OCI-LY3 (cell line): ENCODE data around the gene FAM210B.
A peak's percentile ranks its signal among the peaks of the same experiment; 100 is the strongest.
"Not testable (repeated sequence)": the region's sequence is repeated elsewhere in the genome, so short reads cannot be mapped to it uniquely, and the experiment has no call there.

ENCODE experiments used
- H2AFZ ChIP-seq: fragments of 200-600, 300-600 bp; shearing (Covaris generic); 2 replicates; pipeline ENCODE4 v1.6.0; 2014; ENCODE audit warnings: antibody characterized with exemption, low read depth, low read length
- H3K27ac ChIP-seq: fragments of 200-600, 300-600 bp; sonication (generic); 2 replicates; pipeline ENCODE4 v1.5.1; 2014; ENCODE audit warnings: mild to moderate bottlenecking, low read length, moderate library complexity, mixed read lengths
- H3K27me3 ChIP-seq: fragments of 200-600, 300-600 bp; sonication (generic); 2 replicates; pipeline ENCODE4 v1.6.1; 2014; ENCODE audit warnings: low read depth, low read length, mixed read lengths
- H3K36me3 ChIP-seq: fragments of 200-600, 300-600 bp; sonication (generic); replicated peaks from 2 replicates; pipeline ENCODE3; 2014; ENCODE audit warnings: low read depth, low read length, mixed read lengths
- H3K4me1 ChIP-seq: fragments of 300-600, 200-600 bp; sonication (generic); 2 replicates; pipeline ENCODE4 v1.6.1; 2014; ENCODE audit warnings: low read length, mixed read lengths
- H3K4me2 ChIP-seq: fragments of 200-600, 300-600 bp; sonication (generic); 2 replicates; pipeline ENCODE4 v1.6.1; 2014; ENCODE audit warnings: low read length, mixed read lengths
- H3K4me3 ChIP-seq: fragments of 300-600, 200-600 bp; sonication (generic); 2 replicates; pipeline ENCODE4 v1.5.1; 2014; ENCODE audit warnings: antibody characterized with exemption, mild to moderate bottlenecking, low read length, moderate library complexity
- H3K79me2 ChIP-seq: fragments of 300-600, 200-600 bp; shearing (Covaris generic); 2 replicates; pipeline ENCODE4 v1.6.1; 2014; ENCODE audit warnings: mild to moderate bottlenecking, low read length, mixed read lengths
- H3K9ac ChIP-seq: fragments of 300-600, 200-600 bp; shearing (Covaris generic); 2 replicates; pipeline ENCODE4 v1.6.0; 2014; ENCODE audit warnings: mild to moderate bottlenecking, low read length, moderate library complexity
- H3K9me3 ChIP-seq: fragments of 200-600, 300-600 bp; shearing (Covaris generic); 2 replicates; pipeline ENCODE4 v1.6.1; 2014; ENCODE audit warnings: low read length, mixed read lengths; ENCODE audit not compliant: insufficient read depth
- H4K20me1 ChIP-seq: fragments of 200-600, 300-600 bp; sonication (generic); 2 replicates; pipeline ENCODE4 v1.6.1; 2016; ENCODE audit warnings: low read length, mixed read lengths; ENCODE audit not compliant: insufficient read depth
- CTCF ChIP-seq: fragments of 200-600, 300-600 bp; sonication (generic); IDR thresholded peaks from 2 replicates; pipeline ENCODE4 v1.5.1; 2014; ENCODE audit warnings: antibody characterized with exemption, low read length, low read depth
- EZH2phosphoT487 ChIP-seq: fragments of 200-600 bp; shearing (Covaris generic); IDR thresholded peaks from 2 replicates; pipeline ENCODE4 v1.6.1; 2018; ENCODE audit warnings: antibody characterized with exemption, mixed run types, low read depth

Gene FAM210B

GRCh38 chr20:56386219-56386618 lies 27.4 kb downstream of the FAM210B start:
- no peak overlapping the region for H3K27ac ChIP-seq
- no peaks in the 10 kb centered on the region for H3K27me3 ChIP-seq
- H4K20me1 ChIP-seq = peaks cover 35% of the 10 kb centered on the region
- H3K4me2 ChIP-seq = no peak overlapping the region
- no peak overlapping the region for H2AFZ ChIP-seq
- peaks cover 7% of the 10 kb centered on the region for H3K4me1 ChIP-seq
- H3K4me3 ChIP-seq = no peak overlapping the region
- no peaks in the 10 kb centered on the region for H3K9me3 ChIP-seq
- peaks cover 95% of the 10 kb centered on the region for H3K79me2 ChIP-seq
- peaks cover 85% of the 10 kb centered on the region for H3K36me3 ChIP-seq
- no peak overlapping the region for H3K9ac ChIP-seq
- TF ChIP-seq EZH2phosphoT487 (no peak), CTCF (no peak)

GRCh38 chr20:56388882-56389281 lies 30.1 kb downstream of the FAM210B start:
- H3K9me3 ChIP-seq = no peaks in the 10 kb centered on the region
- H3K36me3 ChIP-seq = peaks cover 66% of the 10 kb centered on the region
- no peak overlapping the region for H3K27ac ChIP-seq
- H3K27me3 ChIP-seq = no peaks in the 10 kb centered on the region
- H3K4me3 ChIP-seq = no peak overlapping the region
- peaks cover 13% of the 10 kb centered on the region for H3K4me1 ChIP-seq
- H3K4me2 ChIP-seq = no peak overlapping the region
- no peak overlapping the region for H2AFZ ChIP-seq
- peaks cover 95% of the 10 kb centered on the region for H3K79me2 ChIP-seq
- no peak for TF ChIP-seq CTCF
- TF ChIP-seq EZH2phosphoT487 = no peak
- H4K20me1 ChIP-seq = peaks cover 21% of the 10 kb centered on the region
- no peak overlapping the region for H3K9ac ChIP-seq

- H3K4me1 ChIP-seq = peaks cover 16% of the 10 kb centered on the region
- TF ChIP-seq EZH2phosphoT487 (no peak), CTCF (no peak)
These were observed 31.0 kb downstream of the FAM210B start for GRCh38 chr20:56389807-56390206.

GRCh38 chr20:56390396-56390795 lies 31.6 kb downstream of the FAM210B start:
- Histone ChIP-seq H3K79me2 (peaks cover 95% of the 10 kb centered on the region), H3K4me1 (peaks cover 16% of the 10 kb centered on the region), H4K20me1 (peaks cover 17% of the 10 kb centered on the region), H3K4me2 (peak overlapping the region; percentile 92), H3K9ac (peak overlapping the region; percentile 90), H3K36me3 (peaks cover 65% of the 10 kb centered on the region), H3K4me3 (peak overlapping the region; percentile 88)
- H2AFZ ChIP-seq, H3K27ac ChIP-seq, H3K9me3 ChIP-seq, H3K27me3 ChIP-seq: not testable (repeated sequence)

More at GRCh38 chr20:56389807-56390206, 31.0 kb downstream of the FAM210B start:
- H3K79me2 ChIP-seq = peaks cover 95% of the 10 kb centered on the region
- no peaks in the 10 kb centered on the region for H3K27me3 ChIP-seq
- no peak overlapping the region for H3K4me2 ChIP-seq
- no peak overlapping the region for H2AFZ ChIP-seq
- H4K20me1 ChIP-seq = peaks cover 17% of the 10 kb centered on the region
- no peaks in the 10 kb centered on the region for H3K9me3 ChIP-seq
- peaks cover 63% of the 10 kb centered on the region for H3K36me3 ChIP-seq
- H3K4me3 ChIP-seq = no peak overlapping the region
- no peak overlapping the region for H3K9ac ChIP-seq
- H3K27ac ChIP-seq = no peak overlapping the region

GRCh38 chr20:56391037-56391436 lies 32.3 kb downstream of the FAM210B start:
- Histone ChIP-seq H3K4me1 (peaks cover 16% of the 10 kb centered on the region), H4K20me1 (peaks cover 12% of the 10 kb centered on the region), H3K4me3 (peak overlapping the region; percentile 88), H3K27ac (peak overlapping the region; percentile 80), H3K36me3 (peaks cover 66% of the 10 kb centered on the region), H3K27me3 (no peaks in the 10 kb centered on the region), H2AFZ (peak overlapping the region; percentile 32; the same call in 1 of the 2 replicates), H3K4me2 (peak overlapping the region; percentile 92), H3K9me3 (no peaks in the 10 kb centered on the region), H3K9ac (peak overlapping the region; percentile 90), H3K79me2 (peaks cover 95% of the 10 kb centered on the region)
- TF ChIP-seq EZH2phosphoT487 = no peak
- TF ChIP-seq CTCF = no peak
